ENCODE data around the gene RFPL1.

Gene RFPL1

DNA sequence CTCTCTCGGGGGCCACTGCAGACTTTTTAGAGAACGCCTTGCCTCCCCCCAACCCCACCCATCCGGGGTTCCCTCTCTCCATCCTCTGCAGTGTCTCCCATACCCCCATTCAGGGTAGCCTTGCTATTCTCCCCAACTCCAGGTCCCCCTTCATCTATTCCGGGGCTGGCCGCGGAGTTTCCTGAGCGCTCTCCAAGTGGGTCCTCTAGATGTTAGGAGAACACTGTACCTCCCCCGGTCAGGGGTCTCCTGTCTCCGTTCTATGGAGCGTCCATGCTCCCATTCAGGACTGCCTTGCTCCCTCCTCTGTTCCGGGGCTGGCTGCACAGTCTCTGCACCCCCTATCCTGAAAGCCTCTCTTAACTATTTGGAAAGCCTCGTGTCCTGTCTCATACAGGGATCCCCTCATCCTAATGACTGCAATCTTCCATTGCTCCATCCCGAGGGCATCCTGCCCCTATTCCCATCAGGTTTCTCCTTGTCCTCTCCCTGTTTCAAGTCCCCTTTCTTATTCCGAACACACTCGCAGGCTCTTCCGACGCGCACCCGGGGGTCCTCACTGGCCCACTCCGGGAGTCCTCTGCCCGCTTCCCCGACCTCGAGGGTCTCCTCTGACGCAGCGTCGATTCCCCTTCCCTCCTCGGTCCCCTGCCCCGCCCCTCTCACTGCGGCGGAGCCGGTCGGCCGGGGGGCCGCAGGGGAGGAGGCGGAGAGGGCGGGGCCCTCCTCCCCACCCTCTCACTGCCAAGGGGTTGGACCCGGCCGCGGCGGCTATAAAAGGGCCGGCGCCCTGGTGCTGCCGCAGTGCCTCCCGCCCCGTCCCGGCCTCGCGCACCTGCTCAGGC, 41.3 kb downstream of the RFPL1 start, which contains the start of gene NEFH:
Gene NEFH (plus strand): TSS at position 802 of the 845 bp plus-strand sequence. CDS start 45 bp downstream, outside the sequence.
- Histone ChIP-seq H3K9me3 (ENCODE audit: control insufficient read depth, low read length) (peaks cover 4% of the 10 kb centered on the region), H3K4me3 (ENCODE audit: low read length) (peak within 1 kb of the TSS; percentile 37), H3K27me3 (replicated peaks; ENCODE audit: control insufficient read depth, insufficient read depth, low read length) (peaks cover 76% of the 10 kb centered on the region), H3K9ac (ENCODE audit: low read length) (no peak within 1 kb of the TSS), H3K4me1 (ENCODE audit: control insufficient read depth, insufficient read depth, low read length) (peaks cover 11% of the 10 kb centered on the region), H3K36me3 (ENCODE audit: control insufficient read depth, insufficient read depth, low read length, severe bottlenecking) (no peaks in the 10 kb centered on the region)
- DNase-seq (ENCODE audit: low read depth): no peak

DNA sequence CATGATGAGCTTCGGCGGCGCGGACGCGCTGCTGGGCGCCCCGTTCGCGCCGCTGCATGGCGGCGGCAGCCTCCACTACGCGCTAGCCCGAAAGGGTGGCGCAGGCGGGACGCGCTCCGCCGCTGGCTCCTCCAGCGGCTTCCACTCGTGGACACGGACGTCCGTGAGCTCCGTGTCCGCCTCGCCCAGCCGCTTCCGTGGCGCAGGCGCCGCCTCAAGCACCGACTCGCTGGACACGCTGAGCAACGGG, 41.8 kb downstream of the RFPL1 start:
- no peaks in the 10 kb centered on the region for H3K36me3 ChIP-seq (ENCODE audit: control insufficient read depth, insufficient read depth, low read length, severe bottlenecking)
- peaks cover 4% of the 10 kb centered on the region for H3K9me3 ChIP-seq (ENCODE audit: control insufficient read depth, low read length)
- no peak for DNase-seq (ENCODE audit: low read depth)
- H3K4me1 ChIP-seq (ENCODE audit: control insufficient read depth, insufficient read depth, low read length): peaks cover 11% of the 10 kb centered on the region
- peak overlapping the region; percentile 37 for H3K4me3 ChIP-seq (ENCODE audit: low read length)
- H3K9ac ChIP-seq (ENCODE audit: low read length): no peak overlapping the region
- peaks cover 74% of the 10 kb centered on the region for H3K27me3 ChIP-seq (replicated peaks; ENCODE audit: control insufficient read depth, insufficient read depth, low read length)

DNA sequence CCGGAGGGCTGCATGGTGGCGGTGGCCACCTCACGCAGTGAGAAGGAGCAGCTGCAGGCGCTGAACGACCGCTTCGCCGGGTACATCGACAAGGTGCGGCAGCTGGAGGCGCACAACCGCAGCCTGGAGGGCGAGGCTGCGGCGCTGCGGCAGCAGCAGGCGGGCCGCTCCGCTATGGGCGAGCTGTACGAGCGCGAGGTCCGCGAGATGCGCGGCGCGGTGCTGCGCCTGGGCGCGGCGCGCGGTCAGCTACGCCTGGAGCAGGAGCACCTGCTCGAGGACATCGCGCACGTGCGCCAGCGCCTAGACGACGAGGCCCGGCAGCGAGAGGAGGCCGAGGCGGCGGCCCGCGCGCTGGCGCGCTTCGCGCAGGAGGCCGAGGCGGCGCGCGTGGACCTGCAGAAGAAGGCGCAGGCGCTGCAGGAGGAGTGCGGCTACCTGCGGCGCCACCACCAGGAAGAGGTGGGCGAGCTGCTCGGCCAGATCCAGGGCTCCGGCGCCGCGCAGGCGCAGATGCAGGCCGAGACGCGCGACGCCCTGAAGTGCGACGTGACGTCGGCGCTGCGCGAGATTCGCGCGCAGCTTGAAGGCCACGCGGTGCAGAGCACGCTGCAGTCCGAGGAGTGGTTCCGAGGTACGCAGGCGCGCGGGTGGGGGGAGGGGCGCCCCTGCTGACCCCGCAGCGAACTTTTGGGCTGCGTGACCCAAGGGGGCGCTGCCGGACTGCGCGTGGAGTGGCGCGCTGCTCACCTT, 42.3 kb downstream of the RFPL1 start:
- Histone ChIP-seq H3K9me3 (ENCODE audit: control insufficient read depth, low read length) (peaks cover 4% of the 10 kb centered on the region), H3K9ac (ENCODE audit: low read length) (no peak overlapping the region), H3K4me1 (ENCODE audit: control insufficient read depth, insufficient read depth, low read length) (peaks cover 11% of the 10 kb centered on the region), H3K36me3 (ENCODE audit: control insufficient read depth, insufficient read depth, low read length, severe bottlenecking) (no peaks in the 10 kb centered on the region), H3K4me3 (ENCODE audit: low read length) (peak overlapping the region; percentile 37), H3K27me3 (replicated peaks; ENCODE audit: control insufficient read depth, insufficient read depth, low read length) (peaks cover 69% of the 10 kb centered on the region)
- no peak for DNase-seq (ENCODE audit: low read depth)

DNA sequence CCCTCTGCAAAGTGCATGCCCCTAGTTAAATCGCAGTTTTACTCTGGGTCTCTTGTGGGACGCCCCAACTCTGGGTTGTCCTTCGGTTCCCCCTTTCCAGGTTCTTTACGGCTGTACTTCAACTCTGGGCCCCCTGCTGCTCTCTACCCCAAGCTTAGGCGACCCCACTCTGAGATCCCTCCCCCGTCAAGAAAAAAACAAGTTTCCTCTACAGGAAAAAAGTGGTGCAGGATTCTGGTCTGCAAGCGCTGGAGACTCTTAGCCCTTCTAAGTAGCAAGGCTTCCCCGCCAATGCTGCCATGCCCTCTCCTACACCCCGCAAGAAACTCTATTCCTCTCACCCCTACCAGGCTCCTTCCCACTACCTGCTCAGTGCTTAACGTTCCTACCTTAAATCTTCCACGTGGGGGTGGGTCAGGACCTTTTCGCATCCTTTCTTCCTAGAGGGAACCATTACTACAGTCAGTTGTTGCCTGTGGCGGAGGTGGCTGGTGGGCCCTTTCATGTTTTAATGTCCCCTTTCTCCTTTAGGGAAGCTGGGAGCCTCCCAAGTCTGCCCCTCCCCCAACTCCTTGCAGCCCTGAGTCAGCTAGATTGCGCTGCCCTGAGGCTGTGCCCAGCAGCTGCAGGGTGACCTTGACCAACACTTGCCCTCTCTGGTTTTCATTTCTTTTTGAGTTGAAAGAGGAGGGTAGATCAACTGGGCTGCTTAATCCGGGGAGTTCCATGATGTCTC, 43.0 kb downstream of the RFPL1 start:
- H3K36me3 ChIP-seq (ENCODE audit: control insufficient read depth, insufficient read depth, low read length, severe bottlenecking): no peaks in the 10 kb centered on the region
- peaks cover 4% of the 10 kb centered on the region for H3K9me3 ChIP-seq (ENCODE audit: control insufficient read depth, low read length)
- peaks cover 11% of the 10 kb centered on the region for H3K4me1 ChIP-seq (ENCODE audit: control insufficient read depth, insufficient read depth, low read length)
- H3K27me3 ChIP-seq (replicated peaks; ENCODE audit: control insufficient read depth, insufficient read depth, low read length): peaks cover 62% of the 10 kb centered on the region
- H3K4me3 ChIP-seq (ENCODE audit: low read length): peak overlapping the region; percentile 37
- no peak overlapping the region for H3K9ac ChIP-seq (ENCODE audit: low read length)
- DNase-seq (ENCODE audit: low read depth): peak; percentile 15

DNA sequence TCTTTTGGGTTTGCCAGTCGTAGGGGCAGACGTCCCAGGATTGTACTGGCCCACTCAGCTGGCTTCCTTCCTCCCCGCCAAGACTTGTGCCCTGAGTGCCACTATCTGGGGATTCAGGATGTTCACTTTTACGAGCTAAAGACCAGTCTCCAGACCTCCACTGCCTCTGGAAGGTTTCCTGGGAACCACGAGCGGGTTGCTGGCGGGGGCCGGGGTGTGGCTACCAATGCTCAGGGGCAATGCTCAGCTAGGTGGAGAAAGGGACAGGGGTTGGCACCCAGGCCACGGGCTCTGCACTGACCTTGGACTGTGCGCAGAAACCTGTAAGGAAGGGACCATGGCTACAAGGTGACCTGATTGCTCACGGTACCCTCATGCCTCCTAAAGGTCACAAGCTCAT, 43.9 kb downstream of the RFPL1 start:
- no peak for DNase-seq (ENCODE audit: low read depth)
- H3K9me3 ChIP-seq (ENCODE audit: control insufficient read depth, low read length): peaks cover 4% of the 10 kb centered on the region
- H3K4me1 ChIP-seq (ENCODE audit: control insufficient read depth, insufficient read depth, low read length): peaks cover 11% of the 10 kb centered on the region
- H3K27me3 ChIP-seq (replicated peaks; ENCODE audit: control insufficient read depth, insufficient read depth, low read length): peaks cover 54% of the 10 kb centered on the region
- no peak overlapping the region for H3K9ac ChIP-seq (ENCODE audit: low read length)
- H3K4me3 ChIP-seq (ENCODE audit: low read length): no peak overlapping the region
- no peaks in the 10 kb centered on the region for H3K36me3 ChIP-seq (ENCODE audit: control insufficient read depth, insufficient read depth, low read length, severe bottlenecking)

DNA sequence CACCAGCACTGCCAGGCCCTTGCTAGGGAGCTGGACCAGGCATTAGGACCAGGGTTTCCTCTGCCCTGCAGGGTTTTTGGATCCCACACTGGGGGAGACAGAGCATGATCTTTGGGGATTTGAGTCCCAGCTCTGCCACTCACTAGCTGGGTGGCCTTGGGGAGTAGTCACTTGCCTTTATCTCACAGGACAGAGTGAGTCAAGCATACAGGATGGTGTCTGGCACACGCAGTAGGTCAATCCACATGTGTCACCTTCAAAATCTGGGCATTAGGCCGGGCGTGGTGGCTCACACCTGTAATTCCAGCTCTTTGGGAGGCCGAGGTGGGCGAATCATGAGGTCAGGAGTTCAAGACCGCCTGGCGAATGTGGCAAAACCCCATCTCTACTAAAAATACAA, 44.3 kb downstream of the RFPL1 start:
- no peak for DNase-seq (ENCODE audit: low read depth)
- H3K9me3 ChIP-seq (ENCODE audit: control insufficient read depth, low read length): peaks cover 4% of the 10 kb centered on the region
- H3K4me1 ChIP-seq (ENCODE audit: control insufficient read depth, insufficient read depth, low read length): peaks cover 11% of the 10 kb centered on the region
- no peak overlapping the region for H3K4me3 ChIP-seq (ENCODE audit: low read length)
- no peaks in the 10 kb centered on the region for H3K36me3 ChIP-seq (ENCODE audit: control insufficient read depth, insufficient read depth, low read length, severe bottlenecking)
- H3K9ac ChIP-seq (ENCODE audit: low read length): no peak overlapping the region
- peaks cover 49% of the 10 kb centered on the region for H3K27me3 ChIP-seq (replicated peaks; ENCODE audit: control insufficient read depth, insufficient read depth, low read length)

DNA sequence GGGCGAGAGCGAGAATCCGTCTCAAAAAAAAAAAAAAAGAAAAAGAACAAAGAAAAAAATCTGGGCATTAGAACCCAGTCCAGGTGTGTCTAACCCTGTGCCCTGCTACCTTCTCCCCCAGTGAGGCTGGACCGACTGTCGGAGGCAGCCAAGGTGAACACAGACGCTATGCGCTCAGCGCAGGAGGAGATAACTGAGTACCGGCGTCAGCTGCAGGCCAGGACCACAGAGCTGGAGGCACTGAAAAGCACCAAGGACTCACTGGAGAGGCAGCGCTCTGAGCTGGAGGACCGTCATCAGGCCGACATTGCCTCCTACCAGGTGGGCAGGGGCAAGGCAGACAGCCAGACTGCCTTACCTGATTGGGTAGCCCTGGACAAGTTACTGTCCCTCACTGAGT, 44.9 kb downstream of the RFPL1 start:
- DNase-seq (ENCODE audit: low read depth): no peak
- Histone ChIP-seq H3K4me1 (ENCODE audit: control insufficient read depth, insufficient read depth, low read length) (peaks cover 9% of the 10 kb centered on the region), H3K9me3 (ENCODE audit: control insufficient read depth, low read length) (peaks cover 4% of the 10 kb centered on the region)

DNA sequence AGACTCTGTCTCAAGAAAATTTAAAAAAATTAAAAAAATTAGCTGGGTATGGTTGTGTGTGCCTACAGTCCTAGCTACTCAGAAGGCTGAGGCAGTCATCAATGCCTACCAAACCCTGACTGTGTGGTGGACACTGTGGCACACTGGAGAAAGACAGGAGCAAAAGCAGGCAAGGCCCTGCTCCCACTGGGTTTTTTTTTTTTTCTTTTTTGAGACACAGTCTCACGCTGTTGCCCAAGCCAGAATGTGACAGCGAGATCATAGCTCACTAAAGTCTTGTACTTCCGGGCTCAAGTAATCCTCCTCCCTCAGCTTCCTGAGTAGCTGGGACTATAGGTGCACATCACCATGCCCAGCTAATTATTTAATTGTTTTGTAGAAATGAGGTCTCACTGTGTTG, 46.3 kb downstream of the RFPL1 start:
- Histone ChIP-seq H3K9me3 (ENCODE audit: control insufficient read depth, low read length) (peaks cover 4% of the 10 kb centered on the region), H3K4me3 (ENCODE audit: low read length) (no peak overlapping the region), H3K36me3 (ENCODE audit: control insufficient read depth, insufficient read depth, low read length, severe bottlenecking) (no peaks in the 10 kb centered on the region), H3K4me1 (ENCODE audit: control insufficient read depth, insufficient read depth, low read length) (peaks cover 8% of the 10 kb centered on the region), H3K27me3 (replicated peaks; ENCODE audit: control insufficient read depth, insufficient read depth, low read length) (peaks cover 32% of the 10 kb centered on the region), H3K9ac (ENCODE audit: low read length) (no peak overlapping the region)
- no peak for DNase-seq (ENCODE audit: low read depth)

More for the DNA sequence above, 44.9 kb downstream of the RFPL1 start:
- Histone ChIP-seq H3K4me3 (ENCODE audit: low read length) (no peak overlapping the region), H3K27me3 (replicated peaks; ENCODE audit: control insufficient read depth, insufficient read depth, low read length) (peaks cover 44% of the 10 kb centered on the region), H3K36me3 (ENCODE audit: control insufficient read depth, insufficient read depth, low read length, severe bottlenecking) (no peaks in the 10 kb centered on the region), H3K9ac (ENCODE audit: low read length) (no peak overlapping the region)

DNA sequence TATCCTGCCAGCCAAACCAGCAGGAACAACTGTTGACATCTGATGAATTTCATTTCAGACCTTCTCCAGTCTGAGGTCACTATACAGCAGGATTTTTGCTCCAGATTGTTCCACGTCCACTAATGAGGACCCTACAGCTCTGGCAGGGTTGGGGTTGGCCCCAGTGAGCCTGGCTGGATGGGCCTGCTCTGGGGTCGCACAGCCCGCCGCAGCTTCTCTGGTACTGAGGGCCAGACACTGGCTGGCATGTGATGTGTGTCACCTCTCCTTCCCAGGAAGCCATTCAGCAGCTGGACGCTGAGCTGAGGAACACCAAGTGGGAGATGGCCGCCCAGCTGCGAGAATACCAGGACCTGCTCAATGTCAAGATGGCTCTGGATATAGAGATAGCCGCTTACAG, 47.1 kb downstream of the RFPL1 start:
- peaks cover 6% of the 10 kb centered on the region for H3K4me1 ChIP-seq (ENCODE audit: control insufficient read depth, insufficient read depth, low read length)
- DNase-seq (ENCODE audit: low read depth): no peak
- peaks cover 23% of the 10 kb centered on the region for H3K27me3 ChIP-seq (replicated peaks; ENCODE audit: control insufficient read depth, insufficient read depth, low read length)
- H3K9ac ChIP-seq (ENCODE audit: low read length): no peak overlapping the region
- H3K36me3 ChIP-seq (ENCODE audit: control insufficient read depth, insufficient read depth, low read length, severe bottlenecking): no peaks in the 10 kb centered on the region
- peaks cover 4% of the 10 kb centered on the region for H3K9me3 ChIP-seq (ENCODE audit: control insufficient read depth, low read length)
- H3K4me3 ChIP-seq (ENCODE audit: low read length): no peak overlapping the region

DNA sequence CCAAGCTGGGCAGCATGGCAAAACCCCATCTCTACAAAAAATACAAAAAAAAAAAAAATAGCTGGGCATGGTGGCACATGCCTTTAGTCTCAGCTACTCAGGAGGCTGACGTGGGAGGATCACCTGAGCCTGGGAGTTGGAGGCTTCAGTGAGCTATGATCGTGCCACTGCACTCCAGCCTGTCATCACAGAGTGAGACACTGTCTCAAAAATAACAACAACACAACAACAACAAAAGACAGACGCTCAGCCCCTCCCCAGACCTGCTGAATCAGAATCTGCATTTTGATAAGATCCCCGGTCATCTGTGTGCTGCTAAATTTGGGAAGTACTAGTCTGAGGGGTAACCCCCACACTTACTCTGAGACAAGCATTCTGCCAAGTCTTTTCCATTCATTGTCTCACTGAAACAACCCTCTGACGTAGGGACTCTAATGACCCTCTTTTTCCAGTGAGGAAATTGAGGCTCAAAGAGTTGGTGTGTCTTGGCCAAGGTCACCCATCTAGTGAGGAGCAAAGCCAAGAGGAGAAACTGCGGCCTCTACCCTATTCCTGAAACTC, 49.1 kb downstream of the RFPL1 start:
- Histone ChIP-seq H3K9ac (ENCODE audit: low read length) (no peak overlapping the region), H3K4me3 (ENCODE audit: low read length) (no peak overlapping the region), H3K36me3 (ENCODE audit: control insufficient read depth, insufficient read depth, low read length, severe bottlenecking) (no peaks in the 10 kb centered on the region), H3K9me3 (ENCODE audit: control insufficient read depth, low read length) (no peaks in the 10 kb centered on the region), H3K27me3 (replicated peaks; ENCODE audit: control insufficient read depth, insufficient read depth, low read length) (peaks cover 3% of the 10 kb centered on the region), H3K4me1 (ENCODE audit: control insufficient read depth, insufficient read depth, low read length) (no peaks in the 10 kb centered on the region)
- no peak for DNase-seq (ENCODE audit: low read depth)

Measured in adipocyte (in vitro differentiated cells).